Measurements from ENCODE around the gene SLC45A2.
"Not testable (repeated sequence)": the region's sequence is repeated elsewhere in the genome, so short reads cannot be mapped to it uniquely, and the experiment has no call there.

DNA sequence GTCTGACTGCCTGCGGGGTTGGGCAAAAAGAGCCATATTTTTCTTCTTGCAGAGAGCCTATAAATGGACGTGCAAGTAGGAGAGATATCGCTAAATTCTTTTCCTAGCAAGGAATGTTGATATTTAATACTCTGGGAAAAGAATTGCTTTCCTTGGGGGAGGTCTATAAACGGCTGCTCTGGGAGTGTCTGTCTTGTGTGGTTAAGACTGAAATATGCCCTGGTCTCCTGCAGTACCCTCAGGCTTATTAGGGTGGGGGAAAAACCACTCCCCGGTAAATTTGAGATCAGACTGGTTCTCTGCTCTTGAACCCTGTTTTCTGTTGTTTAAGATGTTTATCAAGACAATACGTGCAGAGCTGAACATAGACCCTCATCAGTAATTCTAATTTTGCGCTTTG is 78.2 kb downstream of the SLC45A2 start:
- TF ChIP-seq, protein P1, sequence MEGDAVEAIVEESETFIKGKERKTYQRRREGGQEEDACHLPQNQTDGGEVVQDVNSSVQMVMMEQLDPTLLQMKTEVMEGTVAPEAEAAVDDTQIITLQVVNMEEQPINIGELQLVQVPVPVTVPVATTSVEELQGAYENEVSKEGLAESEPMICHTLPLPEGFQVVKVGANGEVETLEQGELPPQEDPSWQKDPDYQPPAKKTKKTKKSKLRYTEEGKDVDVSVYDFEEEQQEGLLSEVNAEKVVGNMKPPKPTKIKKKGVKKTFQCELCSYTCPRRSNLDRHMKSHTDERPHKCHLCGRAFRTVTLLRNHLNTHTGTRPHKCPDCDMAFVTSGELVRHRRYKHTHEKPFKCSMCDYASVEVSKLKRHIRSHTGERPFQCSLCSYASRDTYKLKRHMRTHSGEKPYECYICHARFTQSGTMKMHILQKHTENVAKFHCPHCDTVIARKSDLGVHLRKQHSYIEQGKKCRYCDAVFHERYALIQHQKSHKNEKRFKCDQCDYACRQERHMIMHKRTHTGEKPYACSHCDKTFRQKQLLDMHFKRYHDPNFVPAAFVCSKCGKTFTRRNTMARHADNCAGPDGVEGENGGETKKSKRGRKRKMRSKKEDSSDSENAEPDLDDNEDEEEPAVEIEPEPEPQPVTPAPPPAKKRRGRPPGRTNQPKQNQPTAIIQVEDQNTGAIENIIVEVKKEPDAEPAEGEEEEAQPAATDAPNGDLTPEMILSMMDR (IDR thresholded peaks at IDR 0.05), result not testable (repeated sequence)
- TF ChIP-seq POLR2A, POLR2AphosphoS5 (IDR thresholded peaks at IDR 0.05): not testable (repeated sequence)

All from breast epithelium (tissue), 3 donors.